Upper lobe of right lung (tissue), 1 donor: ENCODE data around the gene TOX3. TPM values are rescaled to one million over a fixed set of nuclear protein-coding genes. Genes with fewer than 3 reads are reported as not detected.

Source experiments
- ATAC-seq: fragments of 200-7000 bp; cut with Tn5 transposase; one replicate; pipeline ENCODE4 v1.9.1; 2020; ENCODE audit warnings: mild to moderate bottlenecking, moderate library complexity
- DNase-seq: peaks from one replicate; pipeline ENCODE4 v3.0.0-alpha.2; 2020
- H3K27ac ChIP-seq: fragments of 200-600 bp; one replicate; pipeline ENCODE4 v1.8.0; 2022
- H3K27me3 ChIP-seq: fragments of 200-600 bp; one replicate; pipeline ENCODE4 v1.8.0; 2022; ENCODE audit warnings: mild to moderate bottlenecking
- H3K36me3 ChIP-seq: fragments of 200-600 bp; one replicate; pipeline ENCODE4 v1.8.0; 2022
- H3K4me1 ChIP-seq: fragments of 200-600 bp; one replicate; pipeline ENCODE4 v1.8.0; 2022
- H3K4me3 ChIP-seq: fragments of 200-600 bp; one replicate; pipeline ENCODE4 v1.8.0; 2022; ENCODE audit warnings: mild to moderate bottlenecking
- H3K9me3 ChIP-seq: fragments of 200-600 bp; one replicate; pipeline ENCODE4 v1.8.0; 2022
- intact Hi-C: fragments of 100-400 bp; cut with DNase I; formaldehyde crosslinking; loops from one replicate; pipeline ENCODE4 v1.11.0; 2022
- total RNA-seq: library from RNA; stranded (reverse); fragmentation: NEBNext Ultra II Directional; extraction: Animal tissue kit (Norgen Biotek cat#: 25700); gene quantifications from one replicate; pipeline ENCODE4 v1.2.1, GENCODE V29; 2021
- TF ChIP-seq, protein P1 (sequence below): fragments of 200-600 bp; IDR thresholded peaks from one replicate; pipeline ENCODE4 v1.8.0; 2022; ENCODE audit warnings: antibody characterized with exemption
- donor health status: DM: no; HTN: yes; CAD: no; lungs with severe emphysema.

Gene TOX3
- total RNA-seq, 1 donor from 2014 or later = 3.7 TPM

DNA sequence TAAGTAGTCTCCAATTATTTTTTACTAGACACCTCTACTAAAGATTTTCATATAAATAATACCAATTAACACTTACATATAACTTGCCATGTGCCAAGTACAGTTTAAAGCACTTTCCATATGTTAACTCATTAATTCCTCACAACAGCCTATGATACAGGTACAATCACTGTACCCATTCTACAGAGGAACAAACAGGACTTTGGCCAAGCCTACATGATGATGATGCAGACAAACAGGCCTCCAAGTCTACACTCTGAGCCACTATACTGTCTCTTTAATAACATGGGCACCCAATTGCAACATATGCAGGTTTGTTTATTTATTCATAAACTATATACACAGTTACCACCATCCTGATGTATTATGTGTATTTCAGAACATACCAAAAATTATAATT lies 46.0 kb downstream of the TOX3 start:
- H3K27me3 ChIP-seq = no peaks in the 10 kb centered on the region
- TF ChIP-seq, protein P1, sequence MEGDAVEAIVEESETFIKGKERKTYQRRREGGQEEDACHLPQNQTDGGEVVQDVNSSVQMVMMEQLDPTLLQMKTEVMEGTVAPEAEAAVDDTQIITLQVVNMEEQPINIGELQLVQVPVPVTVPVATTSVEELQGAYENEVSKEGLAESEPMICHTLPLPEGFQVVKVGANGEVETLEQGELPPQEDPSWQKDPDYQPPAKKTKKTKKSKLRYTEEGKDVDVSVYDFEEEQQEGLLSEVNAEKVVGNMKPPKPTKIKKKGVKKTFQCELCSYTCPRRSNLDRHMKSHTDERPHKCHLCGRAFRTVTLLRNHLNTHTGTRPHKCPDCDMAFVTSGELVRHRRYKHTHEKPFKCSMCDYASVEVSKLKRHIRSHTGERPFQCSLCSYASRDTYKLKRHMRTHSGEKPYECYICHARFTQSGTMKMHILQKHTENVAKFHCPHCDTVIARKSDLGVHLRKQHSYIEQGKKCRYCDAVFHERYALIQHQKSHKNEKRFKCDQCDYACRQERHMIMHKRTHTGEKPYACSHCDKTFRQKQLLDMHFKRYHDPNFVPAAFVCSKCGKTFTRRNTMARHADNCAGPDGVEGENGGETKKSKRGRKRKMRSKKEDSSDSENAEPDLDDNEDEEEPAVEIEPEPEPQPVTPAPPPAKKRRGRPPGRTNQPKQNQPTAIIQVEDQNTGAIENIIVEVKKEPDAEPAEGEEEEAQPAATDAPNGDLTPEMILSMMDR = no peak
- ATAC-seq = no peak
- H3K4me1 ChIP-seq = no peaks in the 10 kb centered on the region
- H3K9me3 ChIP-seq = no peaks in the 10 kb centered on the region
- intact Hi-C loops = no loop called here
- H3K4me3 ChIP-seq = no peak overlapping the region
- H3K27ac ChIP-seq = no peak overlapping the region
- H3K36me3 ChIP-seq = no peaks in the 10 kb centered on the region
- DNase-seq = no peak

DNA sequence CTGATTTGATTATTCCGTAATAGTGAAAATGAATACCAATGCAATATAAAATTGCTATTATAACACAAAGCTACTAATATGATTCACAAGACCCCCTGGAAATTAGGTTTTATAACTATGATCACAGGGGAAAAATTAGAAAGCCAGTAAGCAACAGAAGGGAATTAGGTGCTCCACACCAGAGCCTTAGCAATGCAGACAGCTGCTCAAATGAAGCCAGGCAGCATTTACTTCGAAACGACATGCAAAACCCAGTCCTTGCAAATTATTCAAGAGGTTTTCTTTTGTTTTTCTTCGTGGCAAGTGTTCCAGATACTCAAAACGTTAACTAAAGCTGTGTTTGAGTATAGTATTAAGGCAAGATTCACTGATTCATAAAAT lies 47.9 kb downstream of the TOX3 start:
- H3K27ac ChIP-seq = no peak overlapping the region
- ATAC-seq (no peak), DNase-seq (no peak)
- no peaks in the 10 kb centered on the region for H3K9me3 ChIP-seq
- intact Hi-C loops = no loop called here
- H3K36me3 ChIP-seq = no peaks in the 10 kb centered on the region
- TF ChIP-seq, protein P1 = no peak
- H3K27me3 ChIP-seq = no peaks in the 10 kb centered on the region
- H3K4me1 ChIP-seq = no peaks in the 10 kb centered on the region
- no peak overlapping the region for H3K4me3 ChIP-seq

DNA sequence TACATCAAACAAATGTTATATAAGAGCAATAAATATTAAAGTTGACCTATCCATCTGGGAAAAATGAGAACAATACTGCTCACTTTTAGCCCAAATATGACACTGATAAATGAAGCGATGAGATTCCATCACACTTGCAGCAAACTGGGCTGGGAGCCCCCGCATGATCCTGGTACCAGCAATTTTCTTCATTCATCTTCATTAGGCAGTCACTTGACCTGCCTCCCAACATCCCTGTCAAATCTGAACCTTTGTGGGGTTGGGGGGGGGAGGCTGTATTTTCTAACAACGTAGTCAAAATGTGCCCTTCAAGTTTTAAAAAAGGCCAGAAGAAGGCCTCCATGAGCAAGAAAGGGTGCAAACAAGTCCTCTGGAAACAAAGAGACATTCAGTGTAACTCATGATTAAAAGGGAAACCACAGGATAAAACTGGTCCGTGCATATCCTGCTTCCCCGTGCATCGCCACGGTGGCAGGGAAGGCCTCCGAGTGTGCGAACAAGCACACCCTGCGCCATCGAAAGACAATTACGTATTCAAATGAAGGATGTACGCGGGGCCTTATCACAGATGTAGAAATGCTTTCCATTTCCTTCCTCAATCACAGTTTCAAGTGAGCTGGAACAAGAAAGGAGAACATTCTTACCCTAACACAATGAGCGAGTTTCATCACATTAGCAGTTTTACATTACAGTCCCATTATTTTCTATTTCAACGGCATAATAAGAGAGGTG lies 48.4 kb downstream of the TOX3 start:
- H3K27ac ChIP-seq = no peak overlapping the region
- ATAC-seq (peak; percentile 34), DNase-seq (no peak)
- H3K36me3 ChIP-seq = no peaks in the 10 kb centered on the region
- TF ChIP-seq, protein P1 = no peak
- H3K9me3 ChIP-seq = no peaks in the 10 kb centered on the region
- no peaks in the 10 kb centered on the region for H3K27me3 ChIP-seq
- no peak overlapping the region for H3K4me3 ChIP-seq
- intact Hi-C loops = no loop called here
- no peaks in the 10 kb centered on the region for H3K4me1 ChIP-seq

DNA sequence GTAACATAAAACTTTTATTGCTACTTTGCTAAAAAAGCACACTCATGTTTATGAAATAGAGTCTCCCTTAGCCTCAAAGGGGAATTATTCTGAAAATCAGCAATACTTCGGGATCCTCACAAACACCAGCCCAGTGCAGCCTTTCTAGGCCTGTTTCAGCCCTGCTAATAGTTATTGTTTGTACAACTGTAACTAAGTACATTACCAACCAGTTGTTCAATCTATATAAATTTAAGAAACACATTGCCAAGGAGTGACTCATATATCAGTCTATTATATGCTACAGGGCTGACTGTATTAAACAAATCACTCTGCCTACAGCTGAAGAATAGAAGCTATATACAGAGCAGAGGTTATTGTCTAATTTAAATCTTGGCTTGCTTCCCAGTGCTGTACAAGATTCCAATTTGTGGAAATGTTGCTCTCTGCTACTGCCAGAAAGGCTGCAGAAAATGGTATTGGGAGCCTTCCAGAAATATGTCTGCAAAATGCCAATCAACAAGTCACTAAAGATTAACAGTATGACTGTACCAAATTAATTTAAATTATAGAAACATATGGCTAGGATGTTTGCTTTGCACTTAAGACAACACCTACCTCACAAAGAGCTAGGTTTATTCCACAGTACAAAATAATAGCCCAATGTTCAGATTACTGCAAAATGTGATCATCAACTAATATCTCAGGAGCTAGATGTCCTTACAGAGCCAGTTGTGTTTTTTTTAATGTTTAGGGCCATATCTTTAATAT lies 49.7 kb downstream of the TOX3 start:
- TF ChIP-seq, protein P1 = no peak
- DNase-seq = no peak

DNA sequence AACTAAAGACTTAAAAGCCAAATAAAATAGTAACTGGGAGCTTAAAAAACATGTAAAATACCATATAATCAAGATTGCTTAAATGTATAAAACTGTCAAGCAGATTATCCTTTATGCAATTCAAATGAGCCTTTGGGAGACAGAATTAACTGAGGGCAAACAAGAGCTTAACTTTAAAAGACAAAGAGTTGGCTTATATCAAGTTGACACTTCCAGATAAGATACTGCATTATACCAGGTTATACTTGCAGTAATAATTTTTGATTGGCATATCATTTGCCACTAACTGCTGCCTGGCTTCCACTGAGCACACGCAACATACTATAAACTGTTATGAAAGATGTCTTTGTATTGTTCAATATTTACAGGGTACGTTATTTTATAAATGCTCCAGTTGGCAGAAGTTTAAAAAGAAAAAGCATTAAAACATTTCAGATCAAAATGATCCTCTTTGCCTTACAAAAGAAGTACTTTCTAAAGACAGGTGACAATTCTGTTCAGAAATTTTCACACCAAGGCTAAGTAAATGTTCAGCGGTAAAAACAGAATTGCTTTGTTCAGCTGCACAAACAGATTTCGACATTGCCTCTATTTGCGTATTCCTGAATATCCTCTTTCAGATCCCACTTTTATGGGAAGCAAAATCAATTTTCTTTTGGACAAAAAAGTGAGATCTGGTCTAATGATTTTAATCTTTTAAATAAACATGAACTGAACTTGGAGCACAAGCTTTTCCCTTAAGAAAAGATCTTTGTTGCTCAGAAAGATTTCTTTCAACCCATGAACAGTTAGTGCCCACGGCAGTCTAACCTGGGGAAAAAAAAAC lies 50.7 kb downstream of the TOX3 start:
- no peak overlapping the region for H3K27ac ChIP-seq
- no peak overlapping the region for H3K4me3 ChIP-seq
- DNase-seq (no peak), ATAC-seq (no peak)
- no peaks in the 10 kb centered on the region for H3K27me3 ChIP-seq
- H3K4me1 ChIP-seq = no peaks in the 10 kb centered on the region
- H3K9me3 ChIP-seq = no peaks in the 10 kb centered on the region
- TF ChIP-seq, protein P1 = no peak
- H3K36me3 ChIP-seq = no peaks in the 10 kb centered on the region
- intact Hi-C loops = no loop called here

More for the DNA sequence above, 49.7 kb downstream of the TOX3 start:
- no peaks in the 10 kb centered on the region for H3K36me3 ChIP-seq
- no peaks in the 10 kb centered on the region for H3K4me1 ChIP-seq
- no peak overlapping the region for H3K27ac ChIP-seq
- intact Hi-C loops = no loop called here
- no peak overlapping the region for H3K4me3 ChIP-seq
- no peak for ATAC-seq
- no peaks in the 10 kb centered on the region for H3K27me3 ChIP-seq
- H3K9me3 ChIP-seq = no peaks in the 10 kb centered on the region
